ENCODE data around the gene VPS4A. TPM values are rescaled to one million over a fixed set of nuclear protein-coding genes. Genes with fewer than 3 reads are reported as not detected.
A peak's percentile ranks its signal among the peaks of the same experiment; 100 is the strongest.

VPS4A gene
- total RNA-seq, 2 donors from 2014 or later, result 29.8 to 30.7 TPM

DNA sequence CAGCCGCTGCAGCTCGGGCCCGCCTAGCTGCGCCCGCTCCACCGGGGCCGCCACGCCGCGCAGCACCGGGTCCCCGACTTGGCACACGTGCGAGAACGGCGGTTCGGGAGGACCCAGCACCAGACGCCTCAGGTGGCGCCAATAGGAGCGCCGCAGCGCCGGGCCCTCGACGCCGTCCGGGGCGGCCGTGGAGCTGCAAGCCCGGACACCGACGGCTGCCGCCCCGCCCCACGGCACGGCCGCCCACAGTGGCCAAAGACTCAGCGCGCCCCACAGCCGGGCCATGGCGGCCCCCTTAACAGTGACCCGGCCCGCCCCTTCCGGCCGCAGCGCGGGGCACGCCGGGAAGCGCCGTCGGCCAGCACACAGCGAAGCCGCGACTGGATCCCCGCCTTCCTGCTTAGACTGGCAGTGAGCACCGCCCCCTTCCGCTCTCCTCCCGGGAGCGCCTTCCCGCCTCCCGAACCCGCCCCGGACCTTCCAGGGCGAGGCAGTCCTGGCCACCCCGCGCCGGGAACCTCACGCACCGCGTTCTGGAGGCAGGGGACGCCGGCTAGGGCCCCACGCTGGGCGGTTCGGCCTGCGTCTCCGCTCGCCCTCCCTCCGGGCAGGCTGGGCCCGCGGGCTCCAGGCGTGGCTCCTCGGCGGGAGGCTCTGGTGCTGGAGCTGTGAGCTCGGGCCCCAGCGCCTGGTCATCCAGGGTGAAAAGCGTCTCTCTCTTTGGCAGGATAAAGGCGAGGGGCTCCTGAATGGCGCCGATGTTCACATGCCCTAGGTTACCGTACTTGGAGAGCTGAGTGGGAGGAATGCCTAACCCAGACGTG is 19.3 kb downstream of the VPS4A start, which contains the start of gene PDF:
Gene PDF (minus strand): TSS at position 303 of the 824 bp plus-strand sequence. CDS start 18 bp downstream, at position 285.
- Histone ChIP-seq H3K4me1 (peaks cover 48% of the 10 kb centered on the region), H3K4me3 (peak within 1 kb of the TSS; percentile 57 to 80), H3K36me3 (replicated peaks in 1 of 2; ENCODE audit: insufficient read depth in 1 of 2, low read depth in 2 of 2) (peaks cover 0 to 16% of the 10 kb centered on the region in 2 donors), H3K27ac (peak within 1 kb of the TSS; percentile 75 to 93 (median 90)), H3K9me3 (no peaks in the 10 kb centered on the region), H3K27me3 (no peaks in the 10 kb centered on the region)
- WGBS, 2 donors, result 0% methylated on average over 30 to 86 of the region's 93 CpGs
- peak; percentile 66 to 80 (median 74) for TF ChIP-seq POLR2A (IDR thresholded peaks at IDR 0.05)
- TF ChIP-seq, protein P1, sequence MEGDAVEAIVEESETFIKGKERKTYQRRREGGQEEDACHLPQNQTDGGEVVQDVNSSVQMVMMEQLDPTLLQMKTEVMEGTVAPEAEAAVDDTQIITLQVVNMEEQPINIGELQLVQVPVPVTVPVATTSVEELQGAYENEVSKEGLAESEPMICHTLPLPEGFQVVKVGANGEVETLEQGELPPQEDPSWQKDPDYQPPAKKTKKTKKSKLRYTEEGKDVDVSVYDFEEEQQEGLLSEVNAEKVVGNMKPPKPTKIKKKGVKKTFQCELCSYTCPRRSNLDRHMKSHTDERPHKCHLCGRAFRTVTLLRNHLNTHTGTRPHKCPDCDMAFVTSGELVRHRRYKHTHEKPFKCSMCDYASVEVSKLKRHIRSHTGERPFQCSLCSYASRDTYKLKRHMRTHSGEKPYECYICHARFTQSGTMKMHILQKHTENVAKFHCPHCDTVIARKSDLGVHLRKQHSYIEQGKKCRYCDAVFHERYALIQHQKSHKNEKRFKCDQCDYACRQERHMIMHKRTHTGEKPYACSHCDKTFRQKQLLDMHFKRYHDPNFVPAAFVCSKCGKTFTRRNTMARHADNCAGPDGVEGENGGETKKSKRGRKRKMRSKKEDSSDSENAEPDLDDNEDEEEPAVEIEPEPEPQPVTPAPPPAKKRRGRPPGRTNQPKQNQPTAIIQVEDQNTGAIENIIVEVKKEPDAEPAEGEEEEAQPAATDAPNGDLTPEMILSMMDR (IDR thresholded peaks at IDR 0.05), result peak in 2 of 7 experiments; percentile 3 to 35
- DNase-seq (peak; percentile 93 to 97 (median 95)), ATAC-seq (peak; percentile 93)
- intact Hi-C loops (cut with DNase I), result no loop called here

DNA sequence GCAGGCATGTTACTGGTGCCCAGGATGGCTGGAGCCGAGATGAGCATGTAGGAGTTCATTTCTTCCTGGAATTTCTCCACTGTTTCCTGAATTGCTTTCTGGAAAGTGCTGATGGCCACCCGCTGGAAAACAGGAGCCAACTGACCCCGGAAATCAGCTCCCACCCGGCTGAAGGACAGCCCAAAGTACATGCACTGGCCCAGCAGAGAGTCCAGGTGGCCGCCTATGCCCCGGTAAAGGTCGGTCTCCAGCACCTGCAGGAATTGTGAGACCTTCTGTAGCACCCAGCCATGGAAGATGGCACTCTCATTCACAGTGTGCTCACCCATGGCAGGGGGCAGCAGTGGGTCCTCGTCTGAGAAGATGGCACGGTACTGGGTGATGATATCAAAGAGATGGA is 23.5 kb downstream of the VPS4A start:
- no peak for TF ChIP-seq POLR2A (IDR thresholded peaks at IDR 0.05)
- TF ChIP-seq, protein P1 (IDR thresholded peaks at IDR 0.05), result no peak
- 89 to 91% methylated on average over 8 to 9 of the region's 9 CpGs for WGBS, 2 donors
- no peaks in the 10 kb centered on the region for H3K9me3 ChIP-seq
- no peak for DNase-seq
- no peaks in the 10 kb centered on the region for H3K27me3 ChIP-seq
- ATAC-seq, result no peak
- H3K36me3 ChIP-seq (replicated peaks in 1 of 2; ENCODE audit: insufficient read depth in 1 of 2, low read depth in 2 of 2), result peaks cover 0 to 22% of the 10 kb centered on the region in 2 donors
- no peak overlapping the region for H3K27ac ChIP-seq
- intact Hi-C loops (cut with DNase I), result no loop called here
- H3K4me1 ChIP-seq, result peaks cover 24% of the 10 kb centered on the region
- no peak overlapping the region for H3K4me3 ChIP-seq

DNA sequence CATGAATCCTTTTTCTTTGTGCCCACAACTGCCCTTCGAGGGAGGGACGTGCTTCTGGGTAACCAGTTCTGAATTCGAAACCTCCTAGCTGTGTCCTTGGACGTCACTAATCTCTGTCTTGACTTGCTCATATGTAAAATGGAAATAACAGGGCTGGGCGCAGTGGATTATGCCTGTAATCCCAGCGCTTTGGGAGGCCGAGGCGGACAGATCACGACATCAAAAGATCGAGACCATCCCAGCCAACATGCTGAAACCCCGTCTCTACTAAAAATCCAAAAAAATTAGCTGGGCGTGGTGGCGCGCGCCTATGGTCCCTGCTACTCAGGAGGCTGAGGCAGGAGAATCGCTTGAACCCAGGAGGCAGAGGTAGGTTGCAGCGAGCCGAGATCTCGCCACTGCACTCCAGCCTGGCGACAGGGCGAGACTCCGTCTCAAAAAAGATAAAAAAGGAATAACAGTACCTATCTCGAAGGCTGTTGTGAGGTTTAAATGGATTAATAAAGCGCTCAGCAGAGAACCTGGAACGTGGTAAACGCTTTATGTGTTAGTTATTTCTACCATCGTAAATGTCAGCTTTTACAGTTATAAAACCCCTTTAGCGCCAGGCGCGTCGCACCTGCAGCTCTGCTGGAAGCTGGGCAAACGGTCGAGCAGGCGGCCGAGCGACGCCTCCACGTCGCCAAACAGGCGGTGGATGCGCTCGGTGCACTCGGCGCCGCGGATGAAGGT is 27.6 kb downstream of the VPS4A start:
- no peaks in the 10 kb centered on the region for H3K27me3 ChIP-seq
- no peak for TF ChIP-seq POLR2A (IDR thresholded peaks at IDR 0.05)
- TF ChIP-seq, protein P1 (IDR thresholded peaks at IDR 0.05), result no peak
- intact Hi-C loops (cut with DNase I), result no loop called here
- ATAC-seq (no peak), DNase-seq (peak in 1 of 4 donors; percentile 77)
- peak overlapping the region; percentile 74 to 96 (median 82) for H3K27ac ChIP-seq
- H3K9me3 ChIP-seq, result no peaks in the 10 kb centered on the region
- peaks cover 0 to 25% of the 10 kb centered on the region in 2 donors for H3K36me3 ChIP-seq (replicated peaks in 1 of 2; ENCODE audit: insufficient read depth in 1 of 2, low read depth in 2 of 2)
- H3K4me3 ChIP-seq, result peak overlapping the region; percentile 71 to 99
- 17 to 28% methylated on average over 27 to 46 of the region's 46 CpGs for WGBS, 2 donors
- peaks cover 27% of the 10 kb centered on the region for H3K4me1 ChIP-seq

DNA sequence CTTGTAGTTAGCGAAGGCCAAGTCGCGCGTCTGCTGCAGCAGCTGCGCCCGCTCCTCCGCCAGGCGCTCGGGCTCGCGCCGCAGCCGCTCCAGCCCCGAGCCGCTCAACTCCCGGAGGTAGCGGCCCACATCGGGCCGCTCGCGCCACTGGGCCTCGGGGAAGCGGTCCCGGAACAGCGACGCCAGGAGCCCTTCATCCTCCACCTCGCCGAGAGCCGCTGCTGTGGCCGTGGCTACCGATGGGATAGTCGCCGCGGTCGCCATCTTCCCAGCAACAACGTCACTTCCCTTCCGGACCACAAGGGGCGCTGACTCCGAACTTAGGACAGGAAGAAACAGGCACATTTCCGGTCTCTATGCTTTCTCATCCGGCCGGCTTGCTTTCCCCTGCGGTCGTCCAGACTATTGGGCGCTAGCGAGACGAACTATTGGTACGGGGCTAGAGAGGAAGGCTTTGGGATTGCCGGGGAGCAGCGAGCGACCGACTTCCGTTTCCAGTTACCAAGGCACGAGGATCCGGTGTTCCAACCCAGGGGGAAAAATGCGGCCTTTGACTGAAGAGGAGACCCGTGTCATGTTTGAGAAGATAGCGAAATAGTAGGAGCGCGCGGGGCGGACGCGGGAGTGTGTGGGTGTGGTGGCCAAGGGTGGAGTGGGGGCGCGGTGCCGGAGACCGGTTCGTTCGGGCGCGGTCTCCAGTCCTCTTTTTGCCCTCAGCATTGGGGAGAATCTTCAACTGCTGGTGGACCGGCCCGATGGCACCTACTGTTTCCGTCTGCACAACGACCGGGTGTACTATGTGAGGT is 28.3 kb downstream of the VPS4A start, which contains the start of the genes COG8 and NIP7:
Gene COG8 (minus strand): TSS at position 276 of the 806 bp plus-strand sequence. CDS start 12 bp downstream, at position 264.
Gene NIP7 (plus strand): TSS at position 484 of the 806 bp plus-strand sequence. CDS start 58 bp downstream, at position 542.
- 1% methylated on average over 24 to 77 of the region's 77 CpGs for WGBS, 2 donors
- H3K27me3 ChIP-seq, result no peaks in the 10 kb centered on the region
- TF ChIP-seq POLR2A (IDR thresholded peaks at IDR 0.05), result peak; percentile 64 to 86 (median 82)
- TF ChIP-seq, protein P1 (IDR thresholded peaks at IDR 0.05), result peak; percentile 69 to 98 (median 95)
- intact Hi-C loops (cut with DNase I), result no loop called here
- peak; percentile 96 to 98 (median 96) for DNase-seq
- peaks cover 0 to 18% of the 10 kb centered on the region in 2 donors for H3K36me3 ChIP-seq (replicated peaks in 1 of 2; ENCODE audit: insufficient read depth in 1 of 2, low read depth in 2 of 2)
- H3K27ac ChIP-seq, result peak within 1 kb of the TSS; percentile 74 to 96 (median 82)
- peaks cover 27% of the 10 kb centered on the region for H3K4me1 ChIP-seq
- peak; percentile 98 for ATAC-seq
- H3K4me3 ChIP-seq, result peak within 1 kb of the TSS; percentile 71 to 99
- no peaks in the 10 kb centered on the region for H3K9me3 ChIP-seq

Data from body of pancreas (tissue), 4 donors.